GM12865 (cell line): ENCODE results near the gene GRAMD4.

Source experiments
- DNase-seq: peaks from one replicate; pipeline ENCODE4 v3.0.0; 2010; ENCODE audit warnings: low read depth
- H3K4me3 ChIP-seq: 2 replicates; pipeline ENCODE4 v1.5.1; 2011; ENCODE audit warnings: mild to moderate bottlenecking, low read depth, low read length, control low read depth
- TF ChIP-seq, protein P1 (sequence below): IDR thresholded peaks from 2 replicates; pipeline ENCODE4 v1.5.1; 2011; ENCODE audit warnings: low read length, control low read depth, low read depth, inconsistent platforms; ENCODE audit not compliant: insufficient read depth; ENCODE audit errors: missing control alignments

The GRAMD4 gene

DNA sequence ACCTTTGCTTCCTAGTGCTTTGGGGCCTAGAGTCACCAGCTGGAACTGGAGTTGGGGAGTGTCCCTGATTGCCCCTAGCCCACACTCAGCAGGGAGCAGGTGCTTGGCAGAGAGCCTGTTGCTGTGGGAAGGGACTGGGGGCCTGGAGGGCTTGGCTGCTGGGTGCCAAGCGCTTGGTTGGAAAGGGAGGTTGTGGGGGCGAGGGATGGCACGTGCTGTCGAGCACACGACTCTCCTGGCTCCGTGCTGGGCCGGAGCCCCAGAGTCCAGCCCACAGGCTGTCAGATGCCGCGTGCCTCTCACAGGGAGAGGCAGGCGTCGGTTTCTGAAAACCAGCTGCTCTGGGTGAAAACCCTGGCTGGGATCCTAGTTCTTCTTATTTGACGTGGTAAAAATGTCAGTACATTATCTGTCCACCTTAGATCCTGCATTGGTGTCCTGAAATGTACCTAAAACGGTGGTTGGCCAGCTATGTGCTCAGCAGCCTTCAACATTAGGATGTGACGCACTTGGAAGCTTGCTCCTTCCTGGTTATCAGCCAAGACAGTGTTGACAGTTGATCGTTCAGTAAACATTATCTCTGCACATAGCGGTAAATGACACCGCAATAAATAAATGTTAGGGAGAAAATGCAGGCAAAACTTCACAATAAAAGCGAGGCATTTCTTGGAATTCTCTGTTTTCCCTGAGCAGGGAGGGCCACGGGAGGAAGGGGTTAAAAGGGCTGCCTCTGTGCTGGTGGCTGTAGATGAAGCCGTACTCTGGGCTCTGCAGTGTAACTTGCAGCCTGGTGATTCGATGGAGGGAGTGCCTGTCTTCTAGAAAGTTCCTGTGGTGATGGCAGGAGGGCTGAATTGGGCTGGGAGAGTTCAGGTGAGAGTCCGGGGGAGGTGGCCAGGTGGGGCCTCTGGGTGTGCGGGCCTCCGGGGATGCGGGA is 29.2 kb downstream of the GRAMD4 start:
- TF ChIP-seq, protein P1, sequence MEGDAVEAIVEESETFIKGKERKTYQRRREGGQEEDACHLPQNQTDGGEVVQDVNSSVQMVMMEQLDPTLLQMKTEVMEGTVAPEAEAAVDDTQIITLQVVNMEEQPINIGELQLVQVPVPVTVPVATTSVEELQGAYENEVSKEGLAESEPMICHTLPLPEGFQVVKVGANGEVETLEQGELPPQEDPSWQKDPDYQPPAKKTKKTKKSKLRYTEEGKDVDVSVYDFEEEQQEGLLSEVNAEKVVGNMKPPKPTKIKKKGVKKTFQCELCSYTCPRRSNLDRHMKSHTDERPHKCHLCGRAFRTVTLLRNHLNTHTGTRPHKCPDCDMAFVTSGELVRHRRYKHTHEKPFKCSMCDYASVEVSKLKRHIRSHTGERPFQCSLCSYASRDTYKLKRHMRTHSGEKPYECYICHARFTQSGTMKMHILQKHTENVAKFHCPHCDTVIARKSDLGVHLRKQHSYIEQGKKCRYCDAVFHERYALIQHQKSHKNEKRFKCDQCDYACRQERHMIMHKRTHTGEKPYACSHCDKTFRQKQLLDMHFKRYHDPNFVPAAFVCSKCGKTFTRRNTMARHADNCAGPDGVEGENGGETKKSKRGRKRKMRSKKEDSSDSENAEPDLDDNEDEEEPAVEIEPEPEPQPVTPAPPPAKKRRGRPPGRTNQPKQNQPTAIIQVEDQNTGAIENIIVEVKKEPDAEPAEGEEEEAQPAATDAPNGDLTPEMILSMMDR, result no peak
- DNase-seq, result no peak
- no peak overlapping the region for H3K4me3 ChIP-seq

DNA sequence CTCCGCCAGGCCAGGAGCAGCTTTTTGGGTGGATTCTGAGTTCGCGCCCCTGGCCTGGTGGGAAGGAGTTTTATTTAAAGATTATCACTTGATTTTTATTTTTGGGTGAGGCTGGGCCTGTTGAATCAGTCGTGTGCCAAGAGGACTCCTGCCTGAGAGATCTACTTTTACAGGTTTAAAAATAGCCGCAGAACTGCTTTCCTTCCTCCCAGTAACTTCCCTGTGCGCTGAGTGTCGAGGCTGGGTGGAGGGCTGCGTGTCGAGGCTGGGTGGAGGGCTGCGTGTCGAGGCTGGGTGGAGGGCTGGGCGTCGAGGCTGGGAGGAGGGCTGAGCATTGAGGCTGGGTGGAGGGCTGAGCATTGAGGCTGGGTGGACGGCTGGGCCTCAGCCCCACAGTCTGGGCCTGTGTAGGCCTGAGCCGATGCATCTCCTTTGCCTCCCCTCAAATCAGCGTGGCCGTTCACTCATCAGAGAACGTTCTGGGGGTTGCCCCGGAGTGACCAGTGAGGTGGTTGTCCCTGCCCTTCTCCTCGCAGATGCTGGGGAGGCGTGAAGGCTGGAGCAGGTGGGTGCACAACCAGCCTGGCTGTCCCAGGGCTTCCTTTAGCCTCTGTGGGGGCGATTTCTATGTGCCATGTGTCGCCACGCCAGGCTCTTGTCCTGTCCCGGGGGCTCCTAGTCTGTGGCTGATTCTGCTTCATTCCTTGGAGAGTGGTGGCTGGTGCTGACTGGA is 30.1 kb downstream of the GRAMD4 start:
- H3K4me3 ChIP-seq, result no peak overlapping the region
- no peak for DNase-seq
- TF ChIP-seq, protein P1, result no peak

DNA sequence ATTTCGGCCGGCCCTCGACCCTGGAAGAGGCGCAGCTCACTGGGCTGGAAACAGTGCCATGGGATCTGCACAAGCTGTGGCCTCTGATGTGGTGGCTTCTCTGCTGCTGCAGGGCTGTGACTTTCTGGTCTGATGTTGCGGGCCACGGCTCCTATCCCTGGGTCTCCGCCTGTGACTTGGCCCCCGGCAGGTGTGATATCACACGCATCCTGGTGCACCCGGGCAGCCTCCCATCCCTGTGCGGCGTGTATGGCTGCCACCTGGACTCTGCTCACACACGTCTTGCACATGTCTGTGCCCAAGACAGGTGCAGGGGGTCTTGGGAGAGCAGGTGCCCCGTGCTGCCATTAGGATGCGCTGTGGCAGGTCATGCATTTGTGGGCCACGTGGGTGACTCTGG is 31.1 kb downstream of the GRAMD4 start:
- DNase-seq, result no peak
- no peak overlapping the region for H3K4me3 ChIP-seq
- TF ChIP-seq, protein P1, result no peak

DNA sequence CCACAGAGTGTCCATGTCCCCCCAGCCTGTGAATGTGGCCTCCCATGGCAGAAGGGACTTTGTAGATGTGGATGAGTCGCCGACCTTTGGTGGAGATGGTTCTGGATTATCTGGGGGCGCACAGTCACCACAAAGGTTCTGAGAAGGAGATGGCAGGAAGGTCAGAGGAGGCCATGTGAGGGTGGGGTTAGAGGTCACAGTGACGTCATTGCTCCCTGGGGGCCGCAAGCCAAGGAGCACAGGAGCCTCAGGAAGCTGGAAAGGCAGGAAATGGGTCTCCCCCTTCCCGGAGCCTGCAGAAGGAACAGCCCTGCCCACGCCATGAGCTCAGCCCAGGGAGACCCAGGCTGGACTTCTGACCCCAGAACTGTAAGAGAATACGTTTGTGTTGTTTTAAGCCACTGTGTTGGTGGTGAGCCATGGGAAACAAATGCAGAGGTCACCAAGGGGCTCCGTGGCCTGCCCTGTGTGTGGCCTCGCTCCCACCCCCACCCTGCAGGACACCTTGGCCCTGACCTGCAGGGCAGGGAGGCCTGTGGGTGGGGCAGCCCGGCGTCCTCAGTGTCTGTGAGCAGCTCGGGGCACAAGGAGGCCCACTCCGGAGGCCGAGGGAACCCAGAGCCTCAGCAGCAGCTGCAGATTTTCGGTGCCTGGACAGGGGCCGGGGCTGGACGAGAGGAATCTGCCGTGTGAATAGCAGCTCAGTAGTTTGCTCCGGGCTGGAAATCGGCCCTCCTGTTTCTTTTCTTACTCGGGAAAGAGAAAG is 32.1 kb downstream of the GRAMD4 start:
- TF ChIP-seq, protein P1, result no peak
- H3K4me3 ChIP-seq, result no peak overlapping the region
- DNase-seq, result no peak

DNA sequence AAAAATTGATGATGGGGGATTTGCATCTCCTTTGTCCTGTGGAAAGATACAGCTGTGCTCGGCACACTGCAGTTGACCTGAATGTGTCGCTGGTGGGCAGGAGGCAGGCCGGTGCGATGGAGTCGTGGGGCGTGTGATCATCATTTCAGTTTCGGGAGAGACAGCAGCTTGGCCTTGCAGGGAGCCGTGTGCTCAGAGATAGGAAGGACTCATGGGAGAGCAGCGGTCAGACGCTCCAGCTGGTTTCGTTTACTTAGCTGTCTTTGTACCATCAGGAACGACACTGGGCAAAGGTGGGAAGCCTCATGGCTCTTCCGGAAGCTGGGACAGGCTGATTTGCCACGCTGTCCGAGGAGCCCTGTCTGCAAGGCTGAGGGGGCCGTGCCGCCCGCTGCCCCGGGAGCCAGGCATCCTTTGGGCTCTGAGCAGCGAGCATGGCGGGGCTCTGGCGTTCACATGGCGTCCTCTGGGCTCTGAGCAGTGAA is 32.7 kb downstream of the GRAMD4 start:
- no peak overlapping the region for H3K4me3 ChIP-seq
- TF ChIP-seq, protein P1, result no peak
- no peak for DNase-seq

DNA sequence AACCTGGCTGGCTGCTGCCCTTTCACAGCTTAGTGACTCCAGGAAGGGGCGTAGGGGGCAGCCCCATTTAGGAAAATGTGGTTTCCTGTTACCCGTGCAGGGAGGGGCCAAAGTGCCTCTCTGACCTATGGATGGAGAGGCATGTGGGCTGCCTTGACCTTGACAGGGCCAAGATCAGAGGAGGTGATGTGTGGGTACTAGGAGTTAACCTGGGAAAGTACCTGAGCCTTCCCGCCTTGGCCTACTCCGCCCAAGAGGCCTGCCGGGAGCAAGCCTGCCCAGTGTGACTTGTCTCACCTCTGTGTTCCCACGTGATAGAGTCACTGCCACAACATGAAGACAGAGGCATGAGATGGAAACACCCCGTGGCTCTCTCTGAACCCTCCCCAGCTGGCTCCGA is 33.4 kb downstream of the GRAMD4 start:
- TF ChIP-seq, protein P1, result no peak
- no peak overlapping the region for H3K4me3 ChIP-seq
- DNase-seq, result peak; percentile 30
